Activated naive CD4-positive, alpha-beta T cell (primary cell): ENCODE results near the gene C15orf40.
A peak's percentile ranks its signal among the peaks of the same experiment; 100 is the strongest.
"Not testable (repeated sequence)": the region's sequence is repeated elsewhere in the genome, so short reads cannot be mapped to it uniquely, and the experiment has no call there.

Experiments
- DNase-seq, 4 experiments: peaks; one replicate each; lab custom pipeline; 2025; lab: John Stamatoyannopoulos, UW

The C15orf40 gene

GRCh38 chr15:83011271-83012075 lies at the start of gene C15orf40:
Gene C15orf40 (minus strand): TSS chr15:83011639. CDS start chr15:83011607, 32 bp downstream.
- peak; percentile 34 to 72 (median 51) for DNase-seq

DNA sequence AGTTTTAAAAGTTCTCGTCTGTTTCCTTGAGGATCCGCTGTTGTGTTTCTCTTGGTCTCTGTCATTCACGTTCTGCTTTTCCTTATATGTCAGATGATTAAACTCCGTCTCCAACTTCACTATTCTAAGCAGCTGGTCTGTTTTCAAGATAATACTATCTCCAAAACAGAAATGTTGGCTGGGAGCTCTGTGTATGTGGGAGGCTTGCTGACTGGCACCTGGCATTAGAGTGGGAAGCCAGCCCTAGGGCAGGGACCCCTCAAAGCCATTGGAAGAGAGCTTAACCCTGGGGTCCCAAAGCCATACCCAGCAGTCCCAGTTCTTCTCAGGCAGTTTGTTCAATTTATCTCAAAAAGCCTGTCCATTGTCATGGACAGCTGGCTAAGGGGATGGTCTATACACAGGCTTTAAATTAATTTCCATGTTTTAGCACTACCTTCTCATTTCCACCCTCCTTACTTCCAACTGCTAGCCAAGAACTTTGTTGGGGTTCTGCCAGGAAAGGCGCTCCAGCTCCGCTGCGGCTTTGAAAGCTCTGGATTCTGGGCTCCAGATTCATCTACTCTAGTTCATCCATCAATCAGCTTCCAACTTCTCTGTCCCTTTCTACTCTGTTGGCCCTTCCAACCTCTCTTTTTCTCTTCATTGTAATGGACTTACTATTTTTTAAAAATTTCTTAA lies 46.4 kb upstream of the C15orf40 start:
- no peak for DNase-seq

DNA sequence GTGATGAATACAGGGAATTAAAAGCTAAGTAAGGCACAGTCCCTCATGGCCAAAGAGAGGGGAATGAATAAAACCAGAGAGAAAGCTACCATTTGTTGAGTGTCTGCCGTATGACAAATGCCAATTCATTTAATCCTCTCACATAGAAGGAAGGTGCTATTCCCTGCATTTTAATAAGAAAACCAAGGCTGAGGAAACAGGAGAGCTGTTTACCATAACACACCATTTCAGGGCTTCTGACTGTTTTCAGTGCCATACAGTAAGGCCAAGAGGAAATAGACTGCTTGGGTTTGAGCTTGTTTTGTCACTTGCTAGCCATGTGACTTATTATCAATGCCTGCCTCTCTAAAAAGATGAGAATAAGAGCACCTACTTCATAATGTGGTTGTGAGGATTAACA lies 45.6 kb upstream of the C15orf40 start:
- DNase-seq = no peak

DNA sequence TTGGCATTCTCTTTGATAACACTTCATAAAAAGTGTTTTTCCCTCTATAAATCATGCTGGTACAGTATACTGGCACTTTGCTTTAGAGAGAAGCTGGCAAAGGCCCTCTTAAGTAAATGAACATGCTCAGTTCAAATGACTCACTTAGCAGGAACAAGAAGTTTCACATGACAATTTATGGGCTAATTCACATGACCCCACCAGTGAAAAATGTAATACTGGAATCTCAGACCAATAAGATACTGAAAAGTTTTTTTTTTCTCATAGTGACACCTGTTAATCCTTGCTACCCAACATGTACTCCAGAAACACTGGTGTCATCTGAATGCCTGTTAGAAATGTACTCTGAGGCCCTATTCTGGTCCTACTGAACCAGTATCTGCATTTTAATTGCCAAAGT lies 41.7 kb upstream of the C15orf40 start:
- no peak for DNase-seq

GRCh38 chr15:83046558-83047127 lies 35.2 kb upstream of the C15orf40 start:
- DNase-seq = no peak

GRCh38 chr15:83044156-83044555 lies 32.7 kb upstream of the C15orf40 start:
- DNase-seq = no peak

- DNase-seq = no peak
These were observed 27.8 kb upstream of the C15orf40 start for GRCh38 chr15:83039206-83039605.

DNA sequence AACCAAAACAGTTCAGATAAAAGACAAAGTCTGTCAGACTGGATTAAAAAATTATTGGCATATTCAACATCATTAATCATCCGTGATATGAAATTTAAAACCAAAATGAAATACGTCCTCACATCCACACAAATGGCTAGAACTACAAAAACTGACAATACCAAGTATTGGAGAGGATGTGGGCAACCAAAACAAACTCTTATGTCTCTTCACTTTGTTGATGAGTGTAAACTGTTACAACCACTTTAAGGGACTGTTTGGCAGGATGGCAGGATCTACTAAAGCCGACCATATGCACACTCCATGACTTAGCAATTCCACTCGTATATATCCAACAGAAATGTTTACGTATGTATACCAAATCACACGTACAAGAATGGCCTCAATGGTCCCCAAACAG lies 24.8 kb upstream of the C15orf40 start:
- DNase-seq = no peak

DNA sequence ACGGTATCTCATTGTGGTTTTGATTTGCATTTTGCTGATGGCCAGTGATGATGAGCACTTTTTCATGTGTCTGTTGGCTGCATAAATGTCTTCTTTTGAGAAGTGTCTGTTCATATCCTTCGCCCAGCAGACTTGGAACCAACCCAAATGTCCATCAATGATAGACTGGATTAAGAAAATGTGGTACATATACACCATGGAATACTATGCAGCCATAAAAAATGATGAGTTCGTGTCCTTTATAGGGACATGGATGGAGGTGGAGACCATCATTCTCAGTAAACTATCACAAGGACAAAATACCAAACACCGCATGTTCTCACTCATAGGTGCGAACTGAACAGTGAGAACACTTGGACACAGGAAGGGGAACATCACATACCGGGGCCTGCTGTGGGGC lies 19.8 kb upstream of the C15orf40 start:
- DNase-seq = not testable (repeated sequence)

DNA sequence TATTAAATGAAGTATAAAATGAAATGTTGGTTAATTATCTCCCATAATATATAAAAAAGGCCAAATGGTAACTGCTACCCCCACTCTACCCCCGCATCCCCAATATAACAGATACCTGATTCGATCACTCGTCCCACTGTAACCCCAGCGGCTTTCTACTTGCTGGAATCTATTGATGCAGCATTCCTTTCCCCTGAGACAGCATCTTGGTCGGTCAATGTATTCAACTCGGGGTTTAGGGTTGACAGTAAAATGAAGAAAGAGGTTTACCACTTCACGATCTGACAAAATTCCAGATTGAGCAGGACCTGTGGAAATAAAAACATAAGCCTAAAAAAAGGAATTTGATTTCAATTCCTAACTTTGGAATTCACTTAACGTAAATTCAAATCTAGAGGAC lies 18.6 kb upstream of the C15orf40 start:
- DNase-seq = no peak

DNA sequence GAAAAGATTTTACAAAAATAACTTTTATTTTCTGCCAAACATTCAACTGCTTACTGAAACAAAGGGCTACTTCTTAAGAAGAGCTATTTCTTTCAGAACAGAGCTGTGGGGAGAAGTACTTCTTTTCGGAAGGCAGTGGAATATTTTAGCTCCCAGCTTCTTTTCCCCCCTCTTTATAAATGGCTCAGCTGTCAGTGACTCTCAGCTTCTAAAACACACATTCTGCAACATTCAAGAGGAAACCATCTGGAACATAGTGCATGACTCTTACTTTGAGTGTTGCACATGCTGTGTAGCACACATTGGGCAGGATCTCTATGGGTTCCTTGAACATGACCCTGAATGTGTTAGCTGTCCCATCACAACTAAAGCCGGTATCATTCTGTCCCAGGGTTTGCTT lies 7.0 kb upstream of the C15orf40 start:
- DNase-seq = no peak

- no peak for DNase-seq
These were observed 5.5 kb upstream of the C15orf40 start for GRCh38 chr15:83016906-83017305.

DNA sequence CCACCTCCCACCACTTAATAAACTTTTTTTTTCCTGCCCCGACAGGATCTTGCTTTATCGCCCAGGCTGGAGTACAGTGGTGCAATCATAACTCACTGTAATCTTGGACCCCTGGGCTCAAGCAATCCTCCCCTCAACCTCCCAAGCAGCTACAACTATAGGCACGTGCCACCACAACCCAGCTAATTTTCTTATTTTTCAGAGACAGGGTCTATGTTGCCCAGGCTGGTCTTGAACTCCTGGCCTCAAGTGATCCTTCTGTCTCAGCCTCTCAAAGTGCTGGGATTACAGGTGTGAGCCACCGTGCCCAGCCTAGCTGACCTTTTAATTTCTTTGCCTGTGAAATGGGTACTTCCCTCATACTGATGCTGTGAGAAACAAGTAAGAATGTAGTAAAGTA lies 3.9 kb upstream of the C15orf40 start:
- DNase-seq = no peak

GRCh38 chr15:83014205-83014653 lies 2.8 kb upstream of the C15orf40 start:
- no peak for DNase-seq

- no peak for DNase-seq
These were observed 1.2 kb upstream of the C15orf40 start for GRCh38 chr15:83012636-83013035.

- no peak for DNase-seq
These were observed 612 bp upstream of the C15orf40 start for GRCh38 chr15:83012076-83012426.

- peak; percentile 11 to 61 (median 24) for DNase-seq
These were observed 649 bp downstream of the C15orf40 start for GRCh38 chr15:83010709-83011270.

GRCh38 chr15:83000672-83001031 lies 10.8 kb downstream of the C15orf40 start:
- not testable (repeated sequence) for DNase-seq

- peak in 1 of 4 experiments; percentile 5 for DNase-seq
These were observed 11.4 kb downstream of the C15orf40 start for GRCh38 chr15:82999905-83000671.

DNA sequence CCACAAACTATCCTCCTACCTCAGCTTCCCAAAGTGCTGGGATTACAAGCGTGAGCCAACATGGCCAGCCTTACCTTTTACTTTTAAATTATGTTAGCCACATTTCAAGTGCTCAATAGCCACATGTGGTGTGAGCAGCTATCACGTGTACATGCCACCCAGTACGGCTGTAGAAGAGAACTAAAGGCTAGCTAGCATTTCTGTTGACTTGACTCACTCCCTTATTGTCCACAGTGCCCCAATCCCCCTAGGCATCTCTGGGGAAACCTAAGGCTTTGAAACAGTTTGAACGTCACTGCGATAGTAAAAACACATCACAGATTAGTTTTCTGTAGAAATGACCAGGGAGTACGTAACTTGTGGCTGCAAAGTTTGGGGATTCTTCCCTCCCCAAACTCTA lies 12.0 kb downstream of the C15orf40 start:
- no peak for DNase-seq

GRCh38 chr15:82995938-82996337 lies 15.5 kb downstream of the C15orf40 start:
- no peak for DNase-seq

GRCh38 chr15:82995076-82995475 lies 16.4 kb downstream of the C15orf40 start:
- DNase-seq = no peak
